Sigmoid colon (tissue), 4 donors: ENCODE data around the gene TMEM114.

ENCODE experiments used
- CTCF ChIP-seq, 4 experiments: fragments of 450-650 bp in 3 of 4; fragments of 200-600 bp in 1 of 4; IDR thresholded peaks; one replicate each; pipeline ENCODE4 v1.5.1; 2016 to 2019; ENCODE audit warnings: antibody characterized with exemption in 4 of 4, mild to moderate bottlenecking in 3 of 4, moderate library complexity in 2 of 4
- EP300 ChIP-seq, 4 donors: sonication (generic); formaldehyde crosslinking; IDR thresholded peaks; one replicate each; pipeline ENCODE4 v1.6.1; 2017; ENCODE audit warnings: antibody characterized with exemption in 4 of 4

- TF ChIP-seq CTCF (IDR thresholded peaks at IDR 0.05) (no peak), EP300 (IDR thresholded peaks at IDR 0.05) (no peak)
These were observed 25.4 kb downstream of the TMEM114 start for GRCh38 chr16:8564934-8565345.
